ENCODE data around the gene CLRN2. TPM values are rescaled to one million over a fixed set of nuclear protein-coding genes. Genes with fewer than 3 reads are reported as not detected.
"Not testable (repeated sequence)": the region's sequence is repeated elsewhere in the genome, so short reads cannot be mapped to it uniquely, and the experiment has no call there.

CLRN2 gene
- total RNA-seq, 1 donor from 2014 or later = not detected

GRCh38 chr4:17545374-17546140 is 30.6 kb downstream of the CLRN2 start:
- no peak for DNase-seq (ENCODE audit: low spot score)

GRCh38 chr4:17546222-17546621 is 31.3 kb downstream of the CLRN2 start:
- no peak for DNase-seq (ENCODE audit: low spot score)

- no peak for DNase-seq (ENCODE audit: low spot score)
These were observed 31.7 kb downstream of the CLRN2 start for GRCh38 chr4:17546678-17547077.

- no peak for DNase-seq (ENCODE audit: low spot score)
These were observed 35.6 kb downstream of the CLRN2 start for GRCh38 chr4:17550549-17550948.

- no peak for DNase-seq (ENCODE audit: low spot score)
These were observed 37.5 kb downstream of the CLRN2 start for GRCh38 chr4:17552427-17552826.

- no peak for DNase-seq (ENCODE audit: low spot score)
These were observed 39.6 kb downstream of the CLRN2 start for GRCh38 chr4:17554568-17554967.

GRCh38 chr4:17556498-17556897 is 41.5 kb downstream of the CLRN2 start:
- no peak for DNase-seq (ENCODE audit: low spot score)

GRCh38 chr4:17557880-17558279 is 42.9 kb downstream of the CLRN2 start:
- no peak for DNase-seq (ENCODE audit: low spot score)

- no peak for DNase-seq (ENCODE audit: low spot score)
These were observed 44.2 kb downstream of the CLRN2 start for GRCh38 chr4:17558941-17559708.

GRCh38 chr4:17559709-17560048 is 44.7 kb downstream of the CLRN2 start:
- no peak for DNase-seq (ENCODE audit: low spot score)

- DNase-seq (ENCODE audit: low spot score) = no peak
These were observed 45.2 kb downstream of the CLRN2 start for GRCh38 chr4:17560065-17560673.

GRCh38 chr4:17561195-17561909 is 46.4 kb downstream of the CLRN2 start:
- DNase-seq (ENCODE audit: low spot score) = no peak

- DNase-seq (ENCODE audit: low spot score) = no peak
These were observed 47.2 kb downstream of the CLRN2 start for GRCh38 chr4:17562157-17562556.

GRCh38 chr4:17565846-17566245 is 50.9 kb downstream of the CLRN2 start:
- no peak for DNase-seq (ENCODE audit: low spot score)

GRCh38 chr4:17567271-17567670 is 52.3 kb downstream of the CLRN2 start:
- no peak for DNase-seq (ENCODE audit: low spot score)

- DNase-seq (ENCODE audit: low spot score) = no peak
These were observed 59.2 kb downstream of the CLRN2 start for GRCh38 chr4:17574206-17574605.

GRCh38 chr4:17575177-17575576 is 60.2 kb downstream of the CLRN2 start:
- DNase-seq (ENCODE audit: low spot score) = not testable (repeated sequence)

Other genes with a start within 250 kb of the CLRN2 start
- 36.1 TPM for gene QDPR, start 3.1 kb upstream of the CLRN2 start, total RNA-seq
- gene LAP3, start 62.0 kb downstream of the CLRN2 start, total RNA-seq = 59.6 TPM
- gene MED28, start 99.5 kb downstream of the CLRN2 start, total RNA-seq = 39.1 TPM